Effector memory CD4-positive, alpha-beta T cell (primary cell): ENCODE data around the gene ZNF169.

ENCODE experiments used
- DNase-seq, 3 donors: peaks; one replicate each; pipeline ENCODE4 v3.0.0-alpha.2; 2020
- H3K27ac ChIP-seq: 2 replicates; pipeline ENCODE4 v1.7.0; 2013; ENCODE audit warnings: mild to moderate bottlenecking, low read length, moderate library complexity; ENCODE audit not compliant: insufficient read depth, poor library complexity, severe bottlenecking
- H3K27me3 ChIP-seq: replicated peaks from 2 replicates; pipeline ENCODE4 v1.7.0; 2013; ENCODE audit warnings: mild to moderate bottlenecking, low read length; ENCODE audit not compliant: insufficient read depth, control insufficient read depth, poor library complexity, severe bottlenecking
- H3K36me3 ChIP-seq: 2 replicates; pipeline ENCODE4 v1.7.0; 2013; ENCODE audit warnings: mild to moderate bottlenecking, low read length, moderate library complexity; ENCODE audit not compliant: control insufficient read depth, insufficient read depth
- H3K4me1 ChIP-seq: 2 replicates; pipeline ENCODE4 v1.7.0; 2013; ENCODE audit warnings: low read length, mild to moderate bottlenecking; ENCODE audit not compliant: control insufficient read depth, insufficient read depth, poor library complexity, severe bottlenecking
- H3K4me3 ChIP-seq: 2 replicates; pipeline ENCODE4 v1.7.0; 2013; ENCODE audit warnings: low read length, low read depth, mild to moderate bottlenecking; ENCODE audit not compliant: insufficient read depth, poor library complexity, severe bottlenecking
- H3K9me3 ChIP-seq: 2 replicates; pipeline ENCODE4 v1.7.0; 2013; ENCODE audit warnings: mild to moderate bottlenecking, low read length, moderate library complexity; ENCODE audit not compliant: control insufficient read depth

ZNF169 gene

GRCh38 chr9:94281101-94281500, 22.0 kb downstream of the ZNF169 start:
- H3K4me3 ChIP-seq = no peak overlapping the region
- H3K27me3 ChIP-seq = no peaks in the 10 kb centered on the region
- H3K4me1 ChIP-seq = no peaks in the 10 kb centered on the region
- peaks cover 40% of the 10 kb centered on the region for H3K36me3 ChIP-seq
- H3K9me3 ChIP-seq = no peaks in the 10 kb centered on the region
- DNase-seq = no peak
- H3K27ac ChIP-seq = no peak overlapping the region

- H3K27ac ChIP-seq = no peak overlapping the region
- no peaks in the 10 kb centered on the region for H3K4me1 ChIP-seq
- H3K27me3 ChIP-seq = no peaks in the 10 kb centered on the region
- DNase-seq = no peak
- no peaks in the 10 kb centered on the region for H3K9me3 ChIP-seq
- H3K36me3 ChIP-seq = peaks cover 13% of the 10 kb centered on the region
- no peak overlapping the region for H3K4me3 ChIP-seq
These were observed 27.0 kb downstream of the ZNF169 start for GRCh38 chr9:94286116-94286515.

DNA sequence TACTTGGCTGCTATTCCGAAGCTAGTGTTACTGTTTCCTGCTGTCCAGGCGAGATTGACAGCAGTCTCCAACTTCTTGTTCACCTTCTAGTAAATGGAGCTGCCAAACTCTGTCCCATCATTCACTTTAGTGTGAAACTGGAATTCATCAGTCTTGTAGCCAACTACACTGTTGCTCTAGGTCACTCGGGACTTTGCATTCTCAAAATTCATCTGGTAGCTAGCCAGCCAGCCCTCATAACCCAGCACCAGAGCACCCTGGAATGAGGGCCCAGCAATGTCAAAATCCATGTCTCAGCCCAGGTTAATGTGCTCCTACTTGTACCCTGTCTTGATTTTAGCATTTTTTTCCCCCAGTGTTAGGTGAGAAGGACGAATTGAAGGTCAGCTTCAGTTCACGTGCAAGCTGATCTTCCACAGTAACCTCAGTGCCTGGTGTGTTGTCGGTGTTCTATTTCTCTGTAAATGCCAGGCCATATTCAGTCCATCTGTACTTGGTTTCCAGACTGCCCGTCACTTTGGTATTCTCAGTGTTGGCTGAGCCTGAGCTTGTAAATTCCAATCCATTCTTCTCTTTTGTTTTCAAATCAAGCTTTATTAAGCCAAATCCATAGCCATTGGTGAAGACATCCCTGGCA, 28.9 kb downstream of the ZNF169 start:
- Histone ChIP-seq H3K4me1 (no peaks in the 10 kb centered on the region), H3K27me3 (no peaks in the 10 kb centered on the region), H3K36me3 (peaks cover 10% of the 10 kb centered on the region), H3K4me3 (no peak overlapping the region), H3K27ac (no peak overlapping the region), H3K9me3 (no peaks in the 10 kb centered on the region)
- DNase-seq = no peak

DNA sequence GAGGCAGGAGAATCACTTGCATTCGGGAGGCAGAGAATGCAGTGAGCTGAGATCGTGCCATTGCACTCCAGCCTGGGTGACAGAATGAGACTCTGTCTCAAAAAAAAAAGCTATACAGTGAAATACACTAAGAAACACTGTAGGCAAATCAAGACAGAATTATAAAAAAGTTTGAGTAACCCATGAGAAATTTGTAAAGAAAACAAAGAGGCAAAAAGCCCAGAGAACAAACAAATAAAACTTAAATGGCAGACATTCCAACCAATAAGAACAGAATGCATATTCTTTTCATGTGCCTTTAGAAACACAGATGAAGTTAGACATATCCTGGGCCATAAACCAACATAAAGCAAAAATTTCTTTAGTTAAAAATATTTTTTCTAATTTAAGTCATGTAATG, 30.6 kb downstream of the ZNF169 start:
- Histone ChIP-seq H3K36me3 (peaks cover 23% of the 10 kb centered on the region), H3K4me1 (no peaks in the 10 kb centered on the region), H3K4me3 (no peak overlapping the region), H3K27me3 (no peaks in the 10 kb centered on the region), H3K27ac (no peak overlapping the region), H3K9me3 (no peaks in the 10 kb centered on the region)
- DNase-seq = no peak

GRCh38 chr9:94298949-94299599, 40.0 kb downstream of the ZNF169 start:
- H3K36me3 ChIP-seq = peaks cover 6% of the 10 kb centered on the region
- no peak overlapping the region for H3K27ac ChIP-seq
- no peaks in the 10 kb centered on the region for H3K9me3 ChIP-seq
- no peak for DNase-seq
- H3K4me1 ChIP-seq = no peaks in the 10 kb centered on the region
- H3K4me3 ChIP-seq = no peak overlapping the region
- H3K27me3 ChIP-seq = no peaks in the 10 kb centered on the region

GRCh38 chr9:94300470-94301301, 41.6 kb downstream of the ZNF169 start:
- Histone ChIP-seq H3K4me3 (no peak overlapping the region), H3K9me3 (no peaks in the 10 kb centered on the region), H3K27ac (no peak overlapping the region), H3K4me1 (no peaks in the 10 kb centered on the region), H3K36me3 (no peaks in the 10 kb centered on the region), H3K27me3 (no peaks in the 10 kb centered on the region)
- DNase-seq = no peak

DNA sequence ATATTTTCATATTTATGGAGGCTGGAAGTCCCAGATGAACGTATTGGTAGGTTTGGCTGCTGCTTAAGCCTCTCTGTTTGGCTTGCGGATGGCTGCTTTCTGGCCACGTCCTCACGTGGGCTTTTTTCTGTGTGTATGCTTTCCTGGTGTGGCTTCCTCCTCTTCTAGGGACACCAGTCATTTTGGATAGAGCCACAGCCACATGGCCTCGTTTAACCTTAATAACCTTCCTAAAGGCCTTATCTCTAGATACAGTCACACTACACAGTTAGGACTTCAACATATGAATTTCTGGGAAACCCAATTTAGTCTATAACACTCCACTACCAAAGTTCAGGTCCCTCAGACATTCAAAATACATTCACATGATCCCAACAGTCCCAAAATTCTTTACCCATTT, 42.5 kb downstream of the ZNF169 start:
- no peak for DNase-seq
- H3K36me3 ChIP-seq = no peaks in the 10 kb centered on the region
- H3K4me3 ChIP-seq = no peak overlapping the region
- H3K4me1 ChIP-seq = no peaks in the 10 kb centered on the region
- no peaks in the 10 kb centered on the region for H3K27me3 ChIP-seq
- no peaks in the 10 kb centered on the region for H3K9me3 ChIP-seq
- H3K27ac ChIP-seq = no peak overlapping the region

- no peaks in the 10 kb centered on the region for H3K4me1 ChIP-seq
- H3K4me3 ChIP-seq = no peak overlapping the region
- no peaks in the 10 kb centered on the region for H3K9me3 ChIP-seq
- no peaks in the 10 kb centered on the region for H3K36me3 ChIP-seq
- no peak for DNase-seq
- no peak overlapping the region for H3K27ac ChIP-seq
- no peaks in the 10 kb centered on the region for H3K27me3 ChIP-seq
These were observed 43.3 kb downstream of the ZNF169 start for GRCh38 chr9:94302426-94302825.

DNA sequence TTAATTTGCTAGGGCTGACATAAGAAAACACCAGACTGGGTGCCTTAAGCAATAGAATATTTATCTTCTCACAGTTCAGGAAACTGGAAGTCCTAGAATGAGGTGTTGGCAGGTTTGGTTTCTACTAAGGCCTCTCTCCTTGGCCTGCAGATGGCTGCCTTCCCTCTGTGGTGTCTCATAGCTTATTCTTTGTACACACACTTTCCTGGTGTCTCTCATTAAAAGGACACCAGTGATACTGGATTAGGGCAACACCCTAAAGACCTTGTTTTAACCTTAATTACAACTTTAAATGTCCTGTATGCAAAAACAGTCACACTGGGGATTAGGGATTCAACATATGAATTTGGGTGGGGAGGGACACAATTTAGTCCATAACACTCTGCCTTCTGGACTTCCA, 44.2 kb downstream of the ZNF169 start:
- H3K27ac ChIP-seq = no peak overlapping the region
- H3K4me3 ChIP-seq = no peak overlapping the region
- no peaks in the 10 kb centered on the region for H3K9me3 ChIP-seq
- no peaks in the 10 kb centered on the region for H3K27me3 ChIP-seq
- H3K36me3 ChIP-seq = no peaks in the 10 kb centered on the region
- H3K4me1 ChIP-seq = no peaks in the 10 kb centered on the region
- DNase-seq = no peak
